ENCODE data around the gene RFX8.

Gene RFX8

GRCh38 chr2:101349893-101350662 lies 124.8 kb downstream of the RFX8 start:
- Histone ChIP-seq H3K27me3 (ENCODE audit: control insufficient read depth in 5 of 5, insufficient read depth in 4 of 5, low read length in 5 of 5) (no peaks in the 10 kb centered on the region), H3K9ac (ENCODE audit: low read length in 5 of 5) (no peak overlapping the region), H3K4me3 (ENCODE audit: low read depth in 1 of 5, low read length in 5 of 5) (no peak overlapping the region), H3K36me3 (ENCODE audit: control insufficient read depth in 5 of 5, insufficient read depth in 5 of 5, low read length in 5 of 5) (no peaks in the 10 kb centered on the region), H3K4me1 (ENCODE audit: control insufficient read depth in 5 of 5, insufficient read depth in 5 of 5, low read length in 5 of 5) (peaks cover 0 to 2% (median 0%) of the 10 kb centered on the region in 5 donors), H3K9me3 (ENCODE audit: control insufficient read depth in 5 of 5, low read length in 5 of 5) (no peaks in the 10 kb centered on the region), H3K27ac (ENCODE audit: low read depth, low read length) (no peak overlapping the region)

- H3K9me3 ChIP-seq (ENCODE audit: control insufficient read depth in 5 of 5, low read length in 5 of 5) = no peaks in the 10 kb centered on the region
- no peaks in the 10 kb centered on the region for H3K27me3 ChIP-seq (ENCODE audit: control insufficient read depth in 5 of 5, insufficient read depth in 4 of 5, low read length in 5 of 5)
- no peaks in the 10 kb centered on the region for H3K36me3 ChIP-seq (ENCODE audit: control insufficient read depth in 5 of 5, insufficient read depth in 5 of 5, low read length in 5 of 5)
Observed at GRCh38 chr2:101348883-101349282, 126.0 kb downstream of the RFX8 start.

More at GRCh38 chr2:101348883-101349282, 126.0 kb downstream of the RFX8 start:
- no peak overlapping the region for H3K27ac ChIP-seq (ENCODE audit: low read depth, low read length)
- H3K4me1 ChIP-seq (ENCODE audit: control insufficient read depth in 5 of 5, insufficient read depth in 5 of 5, low read length in 5 of 5) = no peaks in the 10 kb centered on the region
- H3K9ac ChIP-seq (ENCODE audit: low read length in 5 of 5) = no peak overlapping the region
- no peak overlapping the region for H3K4me3 ChIP-seq (ENCODE audit: low read depth in 1 of 5, low read length in 5 of 5)
